CD4-positive, alpha-beta T cell treated with Interleukin-15 for 1 hour (primary cell): ENCODE results near the gene HNRNPA2B1.

Experiments used
- DNase-seq: peaks from one replicate; pipeline ENCODE4 v3.0.0-alpha.2; 2020

Gene HNRNPA2B1

DNA sequence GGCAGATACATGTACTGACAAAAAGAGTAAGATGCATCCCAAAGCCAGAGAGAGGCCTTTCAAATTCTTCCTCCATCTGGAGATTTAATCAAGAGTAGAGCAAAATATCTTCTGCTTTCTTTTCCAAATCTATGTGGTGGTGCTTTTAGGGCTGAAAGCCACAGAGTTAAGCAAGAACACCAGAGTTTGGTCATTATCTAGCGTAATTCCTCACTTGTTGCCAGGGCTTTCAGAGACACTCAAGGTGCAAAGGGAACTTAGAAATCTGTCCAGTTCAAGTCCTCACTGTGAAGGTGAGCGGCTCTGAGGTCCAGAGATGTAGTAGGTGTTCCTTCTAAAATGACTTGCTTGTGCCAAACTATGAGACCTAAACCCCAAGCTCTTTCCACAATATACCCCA lies 59.5 kb downstream of the HNRNPA2B1 start:
- no peak for DNase-seq

DNA sequence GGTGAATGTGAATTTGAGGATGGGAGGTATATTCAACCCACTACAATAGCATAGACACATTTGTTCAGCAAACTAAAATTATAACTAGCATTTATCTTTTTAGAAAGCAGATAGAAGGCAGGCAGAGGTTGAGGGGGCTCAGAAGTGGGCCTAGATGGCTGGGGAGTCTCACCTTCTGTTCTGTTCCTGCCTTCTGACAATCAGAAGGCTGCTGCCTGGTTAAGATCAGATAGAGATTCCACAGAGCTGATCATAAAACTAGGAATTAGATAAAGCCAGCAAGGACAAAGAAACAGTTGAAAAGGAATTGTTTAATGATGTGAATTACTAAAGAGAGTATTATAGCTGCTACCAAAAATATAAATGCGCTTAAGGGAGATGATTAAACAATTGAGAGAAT lies 60.2 kb downstream of the HNRNPA2B1 start:
- DNase-seq, result no peak
